T-helper 1 cell (primary cell): ENCODE results near the gene RBBP6.
"Not testable (repeated sequence)": the region's sequence is repeated elsewhere in the genome, so short reads cannot be mapped to it uniquely, and the experiment has no call there.

Experiments used
- DNase-seq, 5 donors: peaks; one replicate each; pipeline ENCODE4 v3.0.0-alpha.2; 2012 to 2020

RBBP6 gene

DNA sequence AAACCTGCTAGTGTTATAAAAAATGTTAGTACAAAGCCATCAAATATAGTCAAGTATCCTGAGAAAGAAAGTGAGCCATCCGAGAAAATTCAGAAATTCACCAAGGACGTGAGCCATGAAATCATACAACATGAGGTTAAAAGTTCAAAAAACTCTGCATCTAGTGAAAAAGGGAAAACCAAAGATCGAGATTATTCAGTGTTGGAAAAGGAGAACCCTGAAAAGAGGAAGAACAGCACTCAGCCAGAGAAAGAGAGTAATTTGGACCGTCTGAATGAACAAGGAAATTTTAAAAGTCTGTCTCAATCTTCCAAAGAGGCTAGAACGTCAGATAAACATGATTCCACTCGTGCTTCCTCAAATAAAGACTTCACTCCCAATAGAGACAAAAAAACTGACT is 31.7 kb downstream of the RBBP6 start:
- no peak for DNase-seq

GRCh38 chr16:24572069-24572468 is 32.7 kb downstream of the RBBP6 start:
- DNase-seq, result no peak

DNA sequence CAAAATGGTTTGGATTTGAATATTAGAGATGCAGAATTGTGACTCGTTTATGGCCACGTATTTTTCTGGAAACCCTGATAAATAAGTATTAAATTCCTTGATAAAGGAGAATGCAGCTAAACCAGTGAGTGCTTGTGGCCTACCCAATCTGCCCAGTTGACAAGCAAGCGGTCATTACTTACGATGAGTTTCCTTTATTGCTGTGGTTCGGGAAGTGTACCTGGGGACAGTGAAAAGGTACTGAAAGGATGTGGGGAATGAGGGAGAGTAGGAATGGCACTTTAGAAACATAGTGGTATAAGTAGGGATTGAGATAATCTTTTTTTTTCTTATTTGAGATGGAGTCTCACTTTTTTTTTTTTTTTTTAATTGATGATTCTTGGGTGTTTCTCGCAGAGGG is 33.8 kb downstream of the RBBP6 start:
- DNase-seq, result no peak

GRCh38 chr16:24574515-24575485 is 35.4 kb downstream of the RBBP6 start:
- DNase-seq, result not testable (repeated sequence)

GRCh38 chr16:24575791-24576190 is 36.4 kb downstream of the RBBP6 start:
- DNase-seq, result not testable (repeated sequence)

DNA sequence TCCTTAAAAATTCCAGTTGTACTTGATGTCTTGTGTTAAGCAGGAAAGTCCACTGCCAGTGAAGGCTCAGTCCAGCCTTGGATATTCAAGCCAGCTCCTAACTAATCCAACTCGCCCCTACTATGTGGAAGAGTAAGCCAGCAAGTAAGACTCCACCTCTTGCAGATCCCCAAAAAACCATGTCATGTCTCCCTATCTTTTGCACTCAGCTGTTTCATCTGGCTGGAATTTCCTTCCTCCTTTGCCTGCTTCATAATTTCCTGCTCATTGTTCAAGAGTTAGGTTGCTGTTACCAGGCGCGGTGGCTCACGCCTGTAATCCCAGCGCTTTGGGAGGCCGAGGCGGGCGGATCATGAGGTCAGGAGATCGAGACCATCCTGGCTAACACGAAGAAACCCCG is 37.8 kb downstream of the RBBP6 start:
- DNase-seq, result no peak

DNA sequence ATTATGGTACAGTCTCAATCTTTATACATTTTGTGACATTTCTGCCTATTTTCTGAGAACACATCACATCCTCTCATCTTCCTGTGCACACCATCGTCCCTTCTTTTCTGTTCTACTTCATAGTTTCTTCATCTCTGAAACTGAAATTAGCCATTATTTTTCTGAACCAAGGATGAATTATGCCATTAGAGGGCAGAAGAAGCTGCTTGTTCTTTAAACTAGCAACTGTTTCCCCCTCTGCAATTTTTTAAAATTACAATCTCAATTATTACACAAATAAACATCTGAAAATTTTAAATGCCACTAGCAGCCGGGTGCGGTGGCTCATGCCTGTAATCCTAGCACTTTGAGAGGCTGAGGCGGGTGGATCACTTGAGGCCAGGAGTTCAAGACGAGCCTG is 41.3 kb downstream of the RBBP6 start:
- DNase-seq, result no peak

DNA sequence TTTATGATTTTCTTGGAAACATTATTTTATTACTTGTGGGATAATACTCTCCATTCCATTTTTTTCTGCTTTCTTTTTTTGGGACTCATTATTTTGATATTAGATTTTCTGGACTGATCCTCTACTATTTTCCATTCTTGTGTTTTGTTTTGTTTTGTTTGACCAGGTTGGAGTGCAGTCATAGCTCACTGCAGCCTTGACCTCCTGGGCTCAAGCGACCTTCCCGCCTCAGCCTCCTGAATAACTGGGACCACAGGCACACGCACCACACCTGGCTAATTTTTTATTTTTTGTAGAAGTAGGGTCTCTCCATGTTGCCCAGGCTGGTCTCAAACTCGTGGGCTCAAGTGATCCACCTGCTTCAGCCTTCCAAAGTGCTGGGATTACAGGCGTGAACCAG is 44.1 kb downstream of the RBBP6 start:
- no peak for DNase-seq

GRCh38 chr16:24589997-24590396 is 50.6 kb downstream of the RBBP6 start:
- no peak for DNase-seq

DNA sequence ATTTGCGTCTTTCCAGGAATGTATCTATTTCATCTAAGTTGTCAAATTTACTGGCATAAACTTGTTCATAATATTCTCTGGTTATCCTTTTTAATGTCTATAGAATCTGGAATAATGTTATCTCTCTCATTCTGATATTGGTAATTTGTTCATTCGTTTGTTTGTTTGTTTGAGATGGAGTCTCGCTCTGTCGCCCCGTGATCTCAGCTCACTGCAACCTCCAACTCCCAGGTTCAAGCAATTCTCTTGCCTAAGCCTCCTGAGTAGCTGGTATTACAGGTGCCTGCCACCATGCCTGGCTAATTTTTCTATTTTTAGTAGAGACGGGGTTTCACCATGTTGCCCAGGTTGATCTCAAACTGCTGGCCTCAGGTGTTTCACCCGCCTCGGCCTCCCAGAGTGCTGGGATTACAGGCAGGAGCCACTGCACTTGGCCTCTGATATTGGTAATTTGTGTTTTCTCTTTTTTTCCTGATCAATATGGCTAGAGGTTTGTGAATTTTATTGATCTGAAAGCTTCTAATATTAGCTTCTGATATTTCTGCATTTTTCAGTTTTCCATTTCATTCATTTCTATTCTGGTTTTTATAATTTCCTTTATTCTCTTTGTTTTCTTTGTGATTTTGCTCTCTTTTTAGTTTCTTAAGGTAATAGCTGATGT is 59.5 kb downstream of the RBBP6 start:
- DNase-seq, result no peak

- no peak for DNase-seq
Measured at GRCh38 chr16:24609417-24609739, 70.0 kb downstream of the RBBP6 start.

DNA sequence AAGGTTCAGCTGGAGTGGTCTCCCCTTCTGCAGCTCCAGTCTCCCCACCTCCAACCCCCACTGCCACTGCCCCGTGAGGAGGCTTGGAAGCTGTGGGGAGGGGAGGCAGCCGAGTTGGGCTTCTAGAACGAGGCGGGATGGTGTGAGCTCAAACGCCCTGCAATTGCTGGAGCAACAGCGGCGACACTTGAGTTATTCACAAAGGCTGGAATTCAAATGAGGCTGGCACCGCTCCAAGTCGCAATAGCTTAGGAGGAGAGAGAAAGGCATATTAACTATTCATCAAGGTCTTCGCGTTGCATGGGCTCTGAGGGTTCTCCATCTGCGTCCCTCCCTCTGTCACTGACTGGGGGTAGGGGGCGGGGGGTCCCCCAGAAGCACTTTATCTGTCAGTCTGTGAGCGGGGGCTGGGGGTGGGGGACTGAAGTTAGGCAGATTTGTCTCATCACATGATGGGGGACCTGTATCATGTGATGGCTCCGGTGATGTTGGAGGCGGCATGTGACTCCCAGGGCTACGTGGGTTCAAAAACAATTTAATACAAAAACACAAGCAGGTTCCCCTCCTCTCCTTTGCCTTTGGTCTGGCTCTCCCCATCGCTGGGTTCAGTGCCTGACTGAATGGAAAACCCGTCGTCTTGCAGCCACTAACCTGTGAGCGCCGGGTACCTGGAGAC is 70.5 kb downstream of the RBBP6 start:
- no peak for DNase-seq

- no peak for DNase-seq
Measured at GRCh38 chr16:24610416-24610755, 71.0 kb downstream of the RBBP6 start.

DNA sequence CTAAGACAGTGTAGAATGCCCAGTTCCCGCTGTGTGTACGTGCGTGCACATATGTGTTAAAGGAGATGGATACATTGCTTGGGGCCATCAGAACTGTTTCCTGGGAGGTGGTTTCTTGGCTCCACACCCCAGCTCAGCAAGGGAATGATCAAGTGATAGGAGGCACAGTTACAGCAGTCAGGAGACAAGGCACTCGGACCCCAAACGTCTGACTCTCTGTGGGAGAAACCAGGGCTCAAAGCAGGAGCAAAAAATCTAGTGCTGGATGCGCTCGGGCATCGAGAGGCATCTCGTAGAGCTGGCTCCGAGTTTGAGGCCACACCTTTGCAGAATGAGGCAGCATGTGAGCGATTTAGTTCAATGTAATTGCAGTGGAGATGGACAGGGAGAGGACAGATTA is 71.9 kb downstream of the RBBP6 start:
- no peak for DNase-seq

DNA sequence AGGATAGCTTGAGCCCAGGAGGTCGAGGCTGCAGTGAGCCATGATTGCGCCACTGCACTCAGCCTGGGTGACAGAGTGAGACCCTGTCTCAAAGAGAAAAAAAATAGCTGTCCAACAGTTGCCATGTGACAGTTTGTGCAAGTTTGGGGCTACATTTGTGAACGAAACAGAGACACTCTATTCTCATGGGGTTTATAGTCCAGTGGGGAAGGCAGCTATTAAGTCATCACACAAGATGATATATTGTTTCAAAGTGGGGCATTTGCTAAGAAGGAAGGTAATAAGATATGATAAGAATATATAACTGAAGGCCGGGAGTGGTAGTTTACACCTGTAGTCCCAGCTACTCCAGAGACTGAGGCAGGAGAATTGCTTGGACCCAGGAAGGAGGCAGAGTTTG is 73.3 kb downstream of the RBBP6 start:
- DNase-seq, result no peak

DNA sequence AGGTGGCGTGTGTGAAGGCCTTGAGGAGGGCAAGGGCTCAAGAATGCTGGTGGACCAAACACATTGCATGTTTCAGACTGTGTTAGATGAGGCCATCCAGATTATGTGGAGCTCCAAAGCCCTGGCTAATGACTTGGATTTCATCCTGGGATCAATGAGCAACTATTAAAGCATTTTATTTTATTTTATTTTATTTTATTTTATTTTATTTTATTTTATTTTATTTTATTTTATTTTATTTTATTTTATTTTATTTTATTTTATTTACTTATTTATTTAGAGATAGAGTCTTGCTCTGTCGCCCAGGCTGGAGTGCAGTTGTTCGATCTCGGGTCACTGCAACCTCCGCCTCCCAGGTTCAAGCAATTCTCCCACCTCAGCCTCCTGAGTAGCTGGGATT is 73.9 kb downstream of the RBBP6 start:
- not testable (repeated sequence) for DNase-seq

DNA sequence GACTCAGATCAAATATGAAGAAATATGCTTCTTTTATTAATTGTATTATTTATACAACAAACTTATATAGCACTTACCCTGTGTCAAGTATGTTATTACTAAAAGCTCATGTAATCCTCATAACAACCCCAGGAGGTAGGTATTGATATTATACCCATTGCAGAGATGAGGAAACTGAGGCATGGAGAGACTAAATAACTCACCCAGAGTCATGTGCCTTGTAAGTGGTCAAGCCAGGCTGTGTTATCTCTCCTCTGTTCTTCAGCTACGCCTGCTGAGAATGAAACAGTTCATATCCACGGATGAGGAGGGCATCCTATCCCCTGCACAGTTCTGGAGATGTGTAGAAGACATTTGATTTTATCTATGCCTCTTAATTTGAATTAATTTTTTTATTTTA is 78.1 kb downstream of the RBBP6 start:
- no peak for DNase-seq
